MCF 10A (cell line): ENCODE data around the gene SYT5. TPM values are rescaled to one million over a fixed set of nuclear protein-coding genes. Genes with fewer than 3 reads are reported as not detected.

Source experiments
- BruUV-seq: library from RNA; stranded (reverse); fragments of 400-500 nt; replicated peaks from 2 replicates; lab custom pipeline; 2021; lab: Mats Ljungman, UMichigan
- CTCF ChIA-PET: fragments of 300-600 bp; sonication (Branson Sonifier 250); formaldehyde crosslinking; extraction: SDS; loops from one replicate; lab custom pipeline; 2021; ENCODE audit warnings: antibody characterized with exemption, inconsistent platforms; lab: Yijun Ruan, JAX
- POLR2A ChIA-PET: fragments of 300-600, 350-650 bp; sonication (Branson Sonifier 250); formaldehyde crosslinking; extraction: SDS; loops from one replicate; lab custom pipeline; 2020; ENCODE audit warnings: antibody characterized with exemption, inconsistent platforms; lab: Yijun Ruan, JAX
- DNase-seq: peaks from one replicate; pipeline ENCODE4 v3.0.0-alpha.2; 2018; ENCODE audit not compliant: unreplicated experiment
- H3K27ac Mint-ChIP-seq: one replicate; pipeline ENCODE4 v1.8.0; 2022; ENCODE audit warnings: mild to moderate bottlenecking, low read depth, mixed read lengths; ENCODE audit not compliant: unreplicated experiment
- H3K27me3 Mint-ChIP-seq: one replicate; pipeline ENCODE4 v1.8.0; 2022; ENCODE audit warnings: mixed read lengths; ENCODE audit not compliant: insufficient read depth, unreplicated experiment
- H3K36me3 Mint-ChIP-seq: one replicate; pipeline ENCODE4 v1.8.0; 2022; ENCODE audit warnings: mild to moderate bottlenecking, moderate library complexity, mixed read lengths; ENCODE audit not compliant: insufficient read depth, unreplicated experiment
- H3K4me1 Mint-ChIP-seq: one replicate; pipeline ENCODE4 v1.8.0; 2022; ENCODE audit warnings: mixed read lengths; ENCODE audit not compliant: insufficient read depth, unreplicated experiment
- H3K4me3 Mint-ChIP-seq: one replicate; pipeline ENCODE4 v1.8.0; 2022; ENCODE audit warnings: mild to moderate bottlenecking, moderate library complexity, mixed read lengths; ENCODE audit not compliant: unreplicated experiment
- H3K9me3 Mint-ChIP-seq: one replicate; pipeline ENCODE4 v1.8.0; 2022; ENCODE audit warnings: mixed read lengths; ENCODE audit not compliant: unreplicated experiment
- intact Hi-C: fragments of 100-400 bp; cut with micrococcal nuclease; formaldehyde crosslinking; loops from 2 replicates; pipeline ENCODE4 v1.14.1; 2022
- total RNA-seq: library from RNA; stranded (reverse); gene quantifications from 2 replicates; pipeline ENCODE4 v1.2.3, GENCODE V29; 2022
- TF ChIP-seq, protein P1 (sequence below): fragments of 200-600 bp; IDR thresholded peaks from one replicate; pipeline ENCODE4 v1.8.0; 2022; ENCODE audit warnings: antibody characterized with exemption, mild to moderate bottlenecking; ENCODE audit not compliant: unreplicated experiment

SYT5 gene
- total RNA-seq, 1 experiment from 2014 or later: not detected

- no TSS peak for BruUV-seq
- POLR2A ChIA-PET: interaction anchor here (0.6 to 2.5 kb wide), 5 partner anchors 8 to 61 kb away, joined by 5 to 16 read pairs (median 12); partner anchors contain the start of gene PPP6R1
- TF ChIP-seq, protein P1, sequence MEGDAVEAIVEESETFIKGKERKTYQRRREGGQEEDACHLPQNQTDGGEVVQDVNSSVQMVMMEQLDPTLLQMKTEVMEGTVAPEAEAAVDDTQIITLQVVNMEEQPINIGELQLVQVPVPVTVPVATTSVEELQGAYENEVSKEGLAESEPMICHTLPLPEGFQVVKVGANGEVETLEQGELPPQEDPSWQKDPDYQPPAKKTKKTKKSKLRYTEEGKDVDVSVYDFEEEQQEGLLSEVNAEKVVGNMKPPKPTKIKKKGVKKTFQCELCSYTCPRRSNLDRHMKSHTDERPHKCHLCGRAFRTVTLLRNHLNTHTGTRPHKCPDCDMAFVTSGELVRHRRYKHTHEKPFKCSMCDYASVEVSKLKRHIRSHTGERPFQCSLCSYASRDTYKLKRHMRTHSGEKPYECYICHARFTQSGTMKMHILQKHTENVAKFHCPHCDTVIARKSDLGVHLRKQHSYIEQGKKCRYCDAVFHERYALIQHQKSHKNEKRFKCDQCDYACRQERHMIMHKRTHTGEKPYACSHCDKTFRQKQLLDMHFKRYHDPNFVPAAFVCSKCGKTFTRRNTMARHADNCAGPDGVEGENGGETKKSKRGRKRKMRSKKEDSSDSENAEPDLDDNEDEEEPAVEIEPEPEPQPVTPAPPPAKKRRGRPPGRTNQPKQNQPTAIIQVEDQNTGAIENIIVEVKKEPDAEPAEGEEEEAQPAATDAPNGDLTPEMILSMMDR: no peak
Observed at GRCh38 chr19:55198651-55199050, 18.6 kb upstream of the SYT5 start.

DNA sequence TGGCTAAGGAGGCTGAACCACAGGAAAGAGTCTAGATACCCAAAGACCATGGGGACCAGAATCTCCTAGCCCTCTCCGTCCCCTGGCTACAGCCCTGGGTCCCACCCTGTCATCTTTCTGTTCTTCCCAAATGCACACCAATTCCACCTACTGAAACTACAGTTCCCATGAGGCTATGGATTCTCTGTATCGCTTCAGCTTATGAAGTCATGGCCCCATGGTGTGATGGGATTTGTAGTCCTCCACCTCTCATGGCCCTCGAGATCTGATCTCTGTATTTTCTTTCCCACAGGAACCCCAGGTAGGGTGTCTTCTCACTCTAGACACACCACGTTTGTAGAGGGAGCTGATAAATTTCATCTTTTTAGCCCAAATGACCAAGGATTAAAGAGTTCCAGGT is 17.4 kb upstream of the SYT5 start:
- Mint-ChIP-seq H3K27ac (no peak overlapping the region), H3K9me3 (no peaks in the 10 kb centered on the region), H3K4me1 (no peaks in the 10 kb centered on the region), H3K36me3 (no peaks in the 10 kb centered on the region), H3K27me3 (no peaks in the 10 kb centered on the region), H3K4me3 (no peak overlapping the region)
- ChIA-PET CTCF (interaction anchor here (0.6 to 1.2 kb wide), 3 partner anchors 30 to 38 kb away, joined by 3 to 5 read pairs (median 3); no protein-coding TSS in a partner anchor), POLR2A (interaction anchor here (0.9 to 2.5 kb wide), 2 partner anchors 9 to 62 kb away, joined by 5 to 12 read pairs; partner anchors contain the start of gene PPP6R1)
- BruUV-seq: no TSS peak
- DNase-seq: no peak
- TF ChIP-seq, protein P1: no peak
- intact Hi-C loops: no loop called here

More at GRCh38 chr19:55198651-55199050, 18.6 kb upstream of the SYT5 start:
- no peak overlapping the region for H3K4me3 Mint-ChIP-seq
- CTCF ChIA-PET: interaction anchor here (1.2 to 1.3 kb wide), 2 partner anchors 11 to 39 kb away, joined by 3 read pairs; partner anchors contain the start of gene PTPRH
- no peaks in the 10 kb centered on the region for H3K36me3 Mint-ChIP-seq
- intact Hi-C loops: no loop called here
- H3K4me1 Mint-ChIP-seq: no peaks in the 10 kb centered on the region
- no peaks in the 10 kb centered on the region for H3K27me3 Mint-ChIP-seq
- H3K27ac Mint-ChIP-seq: no peak overlapping the region
- no peak for DNase-seq
- no peaks in the 10 kb centered on the region for H3K9me3 Mint-ChIP-seq

GRCh38 chr19:55196803-55197202 is 16.7 kb upstream of the SYT5 start:
- POLR2A ChIA-PET: interaction anchor here (0.9 kb wide), 1 partner anchor 62 kb away, joined by 5 read pairs; the partner anchor contains the start of gene PPP6R1
- no TSS peak for BruUV-seq
- Mint-ChIP-seq H3K27me3 (no peaks in the 10 kb centered on the region), H3K36me3 (no peaks in the 10 kb centered on the region), H3K27ac (no peak overlapping the region), H3K4me3 (no peak overlapping the region), H3K4me1 (no peaks in the 10 kb centered on the region), H3K9me3 (no peaks in the 10 kb centered on the region)
- CTCF ChIA-PET: no interaction called here
- TF ChIP-seq, protein P1: no peak
- no peak for DNase-seq
- intact Hi-C loops: no loop called here

GRCh38 chr19:55193481-55193880 is 13.4 kb upstream of the SYT5 start:
- intact Hi-C loops: no loop called here
- ChIA-PET CTCF (interaction anchor here (0.7 to 1.5 kb wide), 2 partner anchors 35 to 311 kb away, joined by 3 to 4 read pairs; partner anchors contain the start of gene TMEM86B), POLR2A (interaction anchor here (0.7 to 0.8 kb wide), 2 partner anchors 26 to 408 kb away, joined by 3 to 4 read pairs; no protein-coding TSS in a partner anchor)
- TF ChIP-seq, protein P1: no peak
- Mint-ChIP-seq H3K27ac (no peak overlapping the region), H3K9me3 (no peaks in the 10 kb centered on the region), H3K4me3 (no peak overlapping the region), H3K4me1 (peaks cover 11% of the 10 kb centered on the region), H3K36me3 (no peaks in the 10 kb centered on the region), H3K27me3 (no peaks in the 10 kb centered on the region)
- no TSS peak for BruUV-seq
- no peak for DNase-seq
